HepG2 (cell line): ENCODE results near the gene NUFIP1. TPM values are rescaled to one million over a fixed set of nuclear protein-coding genes. Genes with fewer than 3 reads are reported as not detected.

Source experiments
- AHDC1 ChIP-seq: sonication (generic); formaldehyde crosslinking; IDR thresholded peaks from 2 replicates; pipeline ENCODE4 v1.5.1; 2020; ENCODE audit warnings: mild to moderate bottlenecking, missing genetic modification reagents, borderline replicate concordance
- AHR ChIP-seq: IDR thresholded peaks from 2 replicates; pipeline ENCODE4 v1.6.1; 2018; ENCODE audit warnings: missing genetic modification reagents, missing compliant biosample characterization
- BRD4 ChIP-seq: sonication (generic); formaldehyde crosslinking; IDR thresholded peaks from 2 replicates; pipeline ENCODE4 v1.4.0; 2020; ENCODE audit warnings: missing genetic modification reagents
- DNMT1 ChIP-seq: sonication (generic); formaldehyde crosslinking; IDR thresholded peaks from 2 replicates; pipeline ENCODE4 v1.5.1; 2020; ENCODE audit warnings: mild to moderate bottlenecking, missing genetic modification reagents
- HMG20B ChIP-seq: conservative IDR thresholded peaks from 2 replicates; pipeline ENCODE4 v1.6.1; 2016; ENCODE audit warnings: missing genetic modification reagents, missing compliant biosample characterization
- MAZ ChIP-seq, 2 experiments: sonication (generic) in 1 of 2; formaldehyde crosslinking in 1 of 2; IDR thresholded peaks; 2 replicates each; pipeline versions ENCODE4 v1.5.0 to v1.6.1; 2012 to 2020; ENCODE audit warnings: low read depth in 2 of 2, mild to moderate bottlenecking in 2 of 2, borderline replicate concordance in 1 of 2, improper control_type of control experiment in 1 of 2, low read length in 1 of 2, missing genetic modification reagents in 1 of 2, moderate library complexity in 1 of 2
- MED13 ChIP-seq: sonication (generic); formaldehyde crosslinking; IDR thresholded peaks from 2 replicates; pipeline ENCODE4 v1.5.0; 2020; ENCODE audit warnings: missing genetic modification reagents
- MXD3 ChIP-seq: IDR thresholded peaks from 2 replicates; pipeline ENCODE4 v1.6.1; 2016; ENCODE audit warnings: mild to moderate bottlenecking, missing biosample characterization, missing genetic modification reagents
- RBFOX2 ChIP-seq: fragments of 200-400 bp; formaldehyde crosslinking; IDR thresholded peaks from 2 replicates; pipeline ENCODE4 v1.6.1; 2017; ENCODE audit warnings: low read depth, mild to moderate bottlenecking, low read length
- SRSF4 ChIP-seq: fragments of 200-400 bp; formaldehyde crosslinking; IDR thresholded peaks from one replicate; pipeline ENCODE4 v1.6.1; 2018; ENCODE audit warnings: mild to moderate bottlenecking, low read depth, low read length, moderate library complexity; ENCODE audit not compliant: poor library complexity, severe bottlenecking
- TEAD3 ChIP-seq: optimal IDR thresholded peaks from 2 replicates; pipeline ENCODE3; 2016; ENCODE audit warnings: borderline replicate concordance
- ZNF484 ChIP-seq: sonication (generic); formaldehyde crosslinking; IDR thresholded peaks from 2 replicates; pipeline ENCODE4 v1.5.1; 2020; ENCODE audit warnings: mild to moderate bottlenecking, low read depth, missing genetic modification reagents, borderline replicate concordance
- polyA plus RNA-seq, 8 experiments: library from polyadenylated mRNA; depleted of rRNA in 3 of 8; stranded (reverse) in 7 of 8; unstranded in 1 of 8; fragments of >200 nt; fragmentation: Illumina TruSeq in 4 of 8; extraction: Trizol in 4 of 8; gene quantifications; 2 replicates each; pipeline versions ENCODE4 v1.2.1 to v1.2.3, GENCODE V29; 2011 to 2016; ENCODE audit warnings: low read depth in 4 of 8, missing spikeins in 1 of 8, mixed read lengths in 1 of 8; ENCODE audit not compliant: insufficient read depth in 1 of 8
- total RNA-seq, 5 experiments: library from RNA; depleted of rRNA; stranded (reverse); fragments of >200 nt; fragmentation: Illumina TruSeq; extraction: Trizol; gene quantifications; 2 replicates each; pipeline ENCODE4 v1.2.3, GENCODE V29; 2016; ENCODE audit warnings: low read depth in 1 of 5
- TF ChIP-seq, protein P1 (sequence below), 2 experiments: sonication (generic) in 1 of 2; formaldehyde crosslinking in 1 of 2; IDR thresholded peaks; 2 replicates each; pipeline versions ENCODE4 v1.5.1 to v1.6.1; 2011 to 2020; ENCODE audit warnings: borderline replicate concordance in 1 of 2, low read depth in 1 of 2, low read length in 1 of 2, mild to moderate bottlenecking in 1 of 2, missing genetic modification reagents in 1 of 2, moderate library complexity in 1 of 2
- TF ChIP-seq, protein P2 (sequence below): IDR thresholded peaks from 2 replicates; pipeline ENCODE4 v1.6.1; 2012; ENCODE audit warnings: low read depth, low read length, improper control_type of control experiment

The NUFIP1 gene
- total and polyA plus RNA-seq, 2 of the 13 experiments (the other 11 are each of a cell fraction or from before 2014, with no cell fraction given), result 1.9 to 10.3 TPM

- TF ChIP-seq MXD3 (CRISPR knock-in tag), result peak; percentile 31; the same call in 1 of the 2 replicates
- TF ChIP-seq AHR (CRISPR knock-in tag), result no peak
- TF ChIP-seq, protein P1, sequence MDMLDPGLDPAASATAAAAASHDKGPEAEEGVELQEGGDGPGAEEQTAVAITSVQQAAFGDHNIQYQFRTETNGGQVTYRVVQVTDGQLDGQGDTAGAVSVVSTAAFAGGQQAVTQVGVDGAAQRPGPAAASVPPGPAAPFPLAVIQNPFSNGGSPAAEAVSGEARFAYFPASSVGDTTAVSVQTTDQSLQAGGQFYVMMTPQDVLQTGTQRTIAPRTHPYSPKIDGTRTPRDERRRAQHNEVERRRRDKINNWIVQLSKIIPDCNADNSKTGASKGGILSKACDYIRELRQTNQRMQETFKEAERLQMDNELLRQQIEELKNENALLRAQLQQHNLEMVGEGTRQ (IDR thresholded peaks at IDR 0.05; ENCODE audit: low read depth, low read length), result no peak
- TF ChIP-seq, protein P1 (CRISPR knock-in tag; IDR thresholded peaks at IDR 0.05; ENCODE audit: borderline replicate concordance), result 0 out of 2 replicates have a peak, but pooled peaks have one; percentile 39
- no peak for TF ChIP-seq HMG20B
- TF ChIP-seq TEAD3 (CRISPR knock-in tag), result peak; percentile 80
- 0 out of 2 replicates have a peak, but pooled peaks have one; percentile 32 for TF ChIP-seq BRD4 (CRISPR knock-in tag)
- TF ChIP-seq RBFOX2, result peak; percentile 43; the same call in 1 of the 2 replicates
- no peak for TF ChIP-seq MED13
- TF ChIP-seq, protein P2, sequence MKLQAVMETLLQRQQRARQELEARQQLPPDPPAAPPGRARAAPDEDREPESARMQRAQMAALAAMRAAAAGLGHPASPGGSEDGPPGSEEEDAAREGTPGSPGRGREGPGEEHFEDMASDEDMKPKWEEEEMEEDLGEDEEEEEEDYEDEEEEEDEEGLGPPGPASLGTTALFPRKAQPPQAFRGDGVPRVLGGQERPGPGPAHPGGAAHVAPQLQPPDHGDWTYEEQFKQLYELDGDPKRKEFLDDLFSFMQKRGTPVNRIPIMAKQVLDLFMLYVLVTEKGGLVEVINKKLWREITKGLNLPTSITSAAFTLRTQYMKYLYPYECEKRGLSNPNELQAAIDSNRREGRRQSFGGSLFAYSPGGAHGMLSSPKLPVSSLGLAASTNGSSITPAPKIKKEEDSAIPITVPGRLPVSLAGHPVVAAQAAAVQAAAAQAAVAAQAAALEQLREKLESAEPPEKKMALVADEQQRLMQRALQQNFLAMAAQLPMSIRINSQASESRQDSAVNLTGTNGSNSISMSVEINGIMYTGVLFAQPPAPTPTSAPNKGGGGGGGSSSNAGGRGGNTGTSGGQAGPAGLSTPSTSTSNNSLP, result no peak
- TF ChIP-seq ZNF484, result no peak
- no peak for TF ChIP-seq DNMT1 (CRISPR knock-in tag)
- 0 out of 2 replicates have a peak, but pooled peaks have one; percentile 9 for TF ChIP-seq AHDC1 (CRISPR knock-in tag)
- TF ChIP-seq SRSF4, result no peak
- no peak for TF ChIP-seq MAZ (IDR thresholded peaks at IDR 0.05; ENCODE audit: borderline replicate concordance, low read depth, low read length)
- TF ChIP-seq MAZ (CRISPR knock-in tag; IDR thresholded peaks at IDR 0.05; ENCODE audit: low read depth), result no peak
Observed at GRCh38 chr13:44918326-44919103, 70.8 kb downstream of the NUFIP1 start (continued).
